Measurements from ENCODE around the gene CERS6. TPM values are rescaled to one million over a fixed set of nuclear protein-coding genes. Genes with fewer than 3 reads are reported as not detected.
"Not testable (repeated sequence)": the region's sequence is repeated elsewhere in the genome, so short reads cannot be mapped to it uniquely, and the experiment has no call there.

The CERS6 gene, protein sequence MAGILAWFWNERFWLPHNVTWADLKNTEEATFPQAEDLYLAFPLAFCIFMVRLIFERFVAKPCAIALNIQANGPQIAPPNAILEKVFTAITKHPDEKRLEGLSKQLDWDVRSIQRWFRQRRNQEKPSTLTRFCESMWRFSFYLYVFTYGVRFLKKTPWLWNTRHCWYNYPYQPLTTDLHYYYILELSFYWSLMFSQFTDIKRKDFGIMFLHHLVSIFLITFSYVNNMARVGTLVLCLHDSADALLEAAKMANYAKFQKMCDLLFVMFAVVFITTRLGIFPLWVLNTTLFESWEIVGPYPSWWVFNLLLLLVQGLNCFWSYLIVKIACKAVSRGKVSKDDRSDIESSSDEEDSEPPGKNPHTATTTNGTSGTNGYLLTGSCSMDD
- total RNA-seq (18.8 TPM), polyA plus RNA-seq (ENCODE audit: insufficient read depth, low read depth, low replicate concordance) (9.4 TPM)
- long read RNA-seq, donor 1, full-length matches to known transcripts, result 11 of 11 reads
- long read RNA-seq, donor 1, partial matches to known transcripts, result 0 of 11 reads
- long read RNA-seq, donor 1, other reads (novel, unspliced or antisense), result 0 of 11 reads
- long read RNA-seq, donor 2, full-length matches to known transcripts, result 9 of 18 reads
- long read RNA-seq, donor 2, partial matches to known transcripts, result 9 of 18 reads
- long read RNA-seq, donor 2, other reads (novel, unspliced or antisense), result 0 of 18 reads
- long read RNA-seq, donor 3, full-length matches to known transcripts, result 9 of 18 reads
- long read RNA-seq, donor 3, partial matches to known transcripts, result 9 of 18 reads
- long read RNA-seq, donor 3, other reads (novel, unspliced or antisense), result 0 of 18 reads
- long read RNA-seq, donor 4, full-length matches to known transcripts, result 14 of 14 reads
- long read RNA-seq, donor 4, partial matches to known transcripts, result 0 of 14 reads
- long read RNA-seq, donor 4, other reads (novel, unspliced or antisense), result 0 of 14 reads
- long read RNA-seq, donor 5, full-length matches to known transcripts, result 1 of 1 reads
- long read RNA-seq, donor 5, partial matches to known transcripts, result 0 of 1 reads
- long read RNA-seq, donor 5, other reads (novel, unspliced or antisense), result 0 of 1 reads
- long read RNA-seq, donor 6, full-length matches to known transcripts, result 3 of 14 reads
- long read RNA-seq, donor 6, partial matches to known transcripts, result 11 of 14 reads
- long read RNA-seq, donor 6, other reads (novel, unspliced or antisense), result 0 of 14 reads
- long read RNA-seq, donor 7, full-length matches to known transcripts, result 2 of 10 reads
- long read RNA-seq, donor 7, partial matches to known transcripts, result 1 of 10 reads
- long read RNA-seq, donor 7, other reads (novel, unspliced or antisense), result 7 of 10 reads
- long read RNA-seq, donor 8, full-length matches to known transcripts, result 6 of 11 reads
- long read RNA-seq, donor 8, partial matches to known transcripts, result 5 of 11 reads
- long read RNA-seq, donor 8, other reads (novel, unspliced or antisense), result 0 of 11 reads
- long read RNA-seq, donor 9, full-length matches to known transcripts, result 3 of 3 reads
- long read RNA-seq, donor 9, partial matches to known transcripts, result 0 of 3 reads
- long read RNA-seq, donor 9, other reads (novel, unspliced or antisense), result 0 of 3 reads
- long read RNA-seq, donor 10, full-length matches to known transcripts, result 6 of 6 reads
- long read RNA-seq, donor 10, partial matches to known transcripts, result 0 of 6 reads
- long read RNA-seq, donor 10, other reads (novel, unspliced or antisense), result 0 of 6 reads

DNA sequence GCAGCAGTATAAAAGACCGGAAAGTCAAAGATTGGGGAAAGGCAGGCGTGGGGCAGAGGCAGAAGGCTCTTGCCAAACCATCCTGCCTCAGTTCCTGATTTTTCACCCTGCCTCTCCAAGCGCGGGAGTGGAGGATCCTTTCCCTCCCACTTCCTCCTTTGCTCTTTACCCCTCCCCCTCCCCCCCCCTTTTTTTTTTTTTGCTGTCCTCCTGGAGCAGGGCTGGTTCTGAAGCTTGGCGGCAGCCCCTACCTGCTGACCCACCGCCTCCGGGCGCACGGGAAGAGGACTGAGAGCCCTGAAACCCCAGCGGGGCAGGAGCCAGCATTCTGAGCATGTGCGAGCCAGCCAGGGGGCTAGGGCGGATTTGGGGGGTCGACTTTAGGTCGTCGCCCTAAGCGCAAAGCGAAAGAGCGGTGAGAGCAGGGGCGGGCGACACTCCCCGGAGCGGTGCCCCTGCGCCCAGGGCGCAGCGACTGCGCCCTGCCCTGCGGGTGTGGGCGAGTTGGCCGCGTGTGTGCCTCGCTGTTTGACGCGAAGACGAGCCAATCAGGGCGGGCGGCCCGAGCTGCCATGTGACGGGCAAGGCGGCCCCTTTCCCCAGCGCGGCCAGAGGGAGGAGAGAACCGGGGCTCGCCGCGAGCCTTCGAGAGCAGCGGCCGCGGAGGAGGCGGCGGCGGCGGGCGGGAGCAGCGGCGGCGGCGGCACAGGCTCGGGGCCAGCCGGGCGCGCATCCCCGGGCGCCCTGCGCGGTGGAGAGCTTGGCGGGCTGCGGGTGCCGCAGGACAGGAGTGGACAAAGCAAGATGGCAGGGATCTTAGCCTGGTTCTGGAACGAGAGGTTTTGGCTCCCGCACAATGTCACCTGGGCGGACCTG, at the start of gene CERS6:
TSS of gene CERS6 (plus strand) at position 628 of the 876 bp plus-strand sequence. CDS start at position 805, 177 bp downstream.
- intact Hi-C loops (cut with DNase I), result no loop called here

DNA sequence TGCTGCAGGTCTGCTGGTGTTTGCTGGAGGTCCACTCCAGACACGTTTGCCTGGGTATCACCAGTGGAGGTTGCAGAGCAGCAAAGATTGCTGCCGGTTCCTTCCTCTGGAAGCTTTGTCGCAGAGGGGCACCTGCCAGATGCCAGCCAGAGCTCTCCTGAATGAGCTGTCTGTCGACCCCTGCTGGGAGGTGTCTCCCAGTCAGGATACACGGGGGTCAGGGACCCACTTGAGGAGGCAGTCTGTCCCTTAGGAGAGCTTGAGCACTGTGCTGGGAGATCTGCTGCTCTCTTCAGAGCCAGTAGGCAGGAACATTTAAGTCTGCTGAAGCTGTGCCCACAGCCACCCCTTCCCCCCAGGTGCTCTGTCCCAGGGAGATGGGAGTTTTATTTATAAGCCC, 43.8 kb upstream of the CERS6 start:
- FAIRE-seq, result not testable (repeated sequence)

More for the DNA sequence above, at the start of gene CERS6:
- FAIRE-seq (no peak), DNase-seq (peak; percentile 95 to 99 (median 96))
- peaks cover 3% of the 10 kb centered on the region in 3 donors for H3K4me1 ChIP-seq (ENCODE audit: control insufficient read depth in 2 of 3, insufficient read depth in 2 of 3, low read depth in 1 of 3, low read length in 3 of 3)
- no peaks in the 10 kb centered on the region for H3K36me3 ChIP-seq (ENCODE audit: control insufficient read depth in 2 of 3, insufficient read depth in 3 of 3, low read length in 3 of 3)
- peak within 1 kb of the TSS; percentile 81 to 85 for H3K27ac ChIP-seq (ENCODE audit: low read depth in 2 of 2, low read length in 2 of 2)
- no peaks in the 10 kb centered on the region for H3K27me3 ChIP-seq (ENCODE audit: control insufficient read depth, insufficient read depth, low read length)
- H3K9ac ChIP-seq (ENCODE audit: low read length in 3 of 3), result peak within 1 kb of the TSS; percentile 78 to 88 (median 83)
- peak within 1 kb of the TSS; percentile 91 to 97 (median 94) for H3K4me3 ChIP-seq (ENCODE audit: low read length in 3 of 3)
- H3K9me3 ChIP-seq (ENCODE audit: control insufficient read depth in 2 of 3, insufficient read depth in 1 of 3, low read length in 3 of 3), result no peaks in the 10 kb centered on the region
- no peak for TF ChIP-seq CTCF (IDR thresholded peaks at IDR 0.05; ENCODE audit: borderline replicate concordance, extremely low read depth, insufficient read depth)

DNA sequence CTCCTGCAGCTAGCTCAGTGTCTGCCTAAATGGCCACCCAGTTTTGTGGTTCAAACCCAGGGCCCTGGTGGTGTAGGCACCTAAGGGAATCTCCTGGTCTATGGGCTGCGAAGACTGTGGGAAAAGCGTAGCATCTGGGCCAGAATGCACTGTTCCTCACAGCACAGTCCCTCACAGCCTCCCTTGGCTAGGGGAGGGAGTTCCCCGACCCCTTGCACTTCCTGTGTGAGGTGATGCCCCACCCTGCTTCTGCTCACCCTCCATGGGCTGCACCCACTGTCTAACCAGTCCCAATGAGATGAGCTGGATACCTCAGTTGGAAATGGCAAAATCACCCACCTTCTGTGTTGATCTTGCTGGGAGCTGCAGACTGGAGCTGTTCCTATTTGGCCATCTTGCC, 43.0 kb upstream of the CERS6 start:
- H3K4me3 ChIP-seq (ENCODE audit: low read length in 3 of 3); DNase-seq; H3K36me3 ChIP-seq (ENCODE audit: control insufficient read depth in 2 of 3, insufficient read depth in 3 of 3, low read length in 3 of 3); H3K4me1 ChIP-seq (ENCODE audit: control insufficient read depth in 2 of 3, insufficient read depth in 2 of 3, low read depth in 1 of 3, low read length in 3 of 3); intact Hi-C loops (cut with DNase I); H3K27ac ChIP-seq (ENCODE audit: low read depth in 2 of 2, low read length in 2 of 2); H3K9ac ChIP-seq (ENCODE audit: low read length in 3 of 3); H3K27me3 ChIP-seq (ENCODE audit: control insufficient read depth, insufficient read depth, low read length); FAIRE-seq; H3K9me3 ChIP-seq (ENCODE audit: control insufficient read depth in 2 of 3, insufficient read depth in 1 of 3, low read length in 3 of 3): not testable (repeated sequence)

More for the DNA sequence above, 43.8 kb upstream of the CERS6 start:
- H3K27me3 ChIP-seq (ENCODE audit: control insufficient read depth, insufficient read depth, low read length); H3K9me3 ChIP-seq (ENCODE audit: control insufficient read depth in 2 of 3, insufficient read depth in 1 of 3, low read length in 3 of 3); DNase-seq; H3K36me3 ChIP-seq (ENCODE audit: control insufficient read depth in 2 of 3, insufficient read depth in 3 of 3, low read length in 3 of 3); H3K4me1 ChIP-seq (ENCODE audit: control insufficient read depth in 2 of 3, insufficient read depth in 2 of 3, low read depth in 1 of 3, low read length in 3 of 3); H3K9ac ChIP-seq (ENCODE audit: low read length in 3 of 3); H3K27ac ChIP-seq (ENCODE audit: low read depth in 2 of 2, low read length in 2 of 2); intact Hi-C loops (cut with DNase I); H3K4me3 ChIP-seq (ENCODE audit: low read length in 3 of 3): not testable (repeated sequence)

Measured in kidney (tissue), 22 donors.